CD4-positive, CD25-positive, alpha-beta regulatory T cell (primary cell): ENCODE results near the gene IGDCC3. TPM values are rescaled to one million over a fixed set of nuclear protein-coding genes. Genes with fewer than 3 reads are reported as not detected.

ENCODE experiments used
- ATAC-seq, 2 donors: fragments of 150-1000 bp; cut with Tn5 transposase; one replicate each; pipeline ENCODE4 v1.10.0; 2021; ENCODE audit warnings: low read depth in 2 of 2, moderate number of reproducible peaks in 2 of 2, moderate library complexity in 1 of 2
- DNase-seq, 3 donors: peaks; one replicate each; pipeline versions ENCODE4 v3.0.0 to v3.0.0-alpha.2; 2012 to 2022; ENCODE audit warnings: mixed read lengths in 1 of 3
- H3K27ac ChIP-seq: one replicate; pipeline ENCODE4 v1.7.0; 2013; ENCODE audit warnings: mild to moderate bottlenecking, low read length; ENCODE audit not compliant: insufficient read depth, poor library complexity, severe bottlenecking
- H3K27me3 ChIP-seq: one replicate; pipeline ENCODE4 v1.7.0; 2013; ENCODE audit warnings: low read length; ENCODE audit not compliant: control insufficient read depth, insufficient read depth
- H3K36me3 ChIP-seq: one replicate; pipeline ENCODE4 v1.7.0; 2013; ENCODE audit warnings: mild to moderate bottlenecking, low read length, moderate library complexity; ENCODE audit not compliant: control insufficient read depth, insufficient read depth
- H3K4me1 ChIP-seq: 2 replicates; pipeline ENCODE4 v1.7.0; 2013; ENCODE audit warnings: mild to moderate bottlenecking, low read length; ENCODE audit not compliant: insufficient read depth, control insufficient read depth, poor library complexity, severe bottlenecking
- H3K4me3 ChIP-seq: one replicate; pipeline ENCODE4 v1.7.0; 2013; ENCODE audit warnings: low read depth, mild to moderate bottlenecking, low read length, moderate library complexity
- H3K9me3 ChIP-seq, 2 experiments: 1 replicate in 1 of 2; 2 replicates in 1 of 2; pipeline ENCODE4 v1.7.0; 2013; ENCODE audit warnings: low read length in 2 of 2, mild to moderate bottlenecking in 1 of 2, moderate library complexity in 1 of 2; ENCODE audit not compliant: control insufficient read depth in 2 of 2
- H3K27ac Mint-ChIP-seq, 3 donors: one replicate each; pipeline ENCODE4 v1.8.0; 2020 to 2022; ENCODE audit warnings: mild to moderate bottlenecking in 3 of 3, mixed read lengths in 3 of 3, moderate library complexity in 2 of 3
- H3K27me3 Mint-ChIP-seq: one replicate; pipeline ENCODE4 v1.8.0; 2022; ENCODE audit warnings: mild to moderate bottlenecking, mixed read lengths
- H3K36me3 Mint-ChIP-seq: one replicate; pipeline ENCODE4 v1.8.0; 2020; ENCODE audit warnings: mixed read lengths
- H3K4me1 Mint-ChIP-seq, 4 donors: one replicate each; pipeline ENCODE4 v1.8.0; 2020 to 2022; ENCODE audit warnings: mixed read lengths in 4 of 4, mild to moderate bottlenecking in 1 of 4
- H3K4me3 Mint-ChIP-seq, 4 donors: one replicate each; pipeline ENCODE4 v1.8.0; 2020 to 2022; ENCODE audit warnings: mild to moderate bottlenecking in 4 of 4, mixed read lengths in 4 of 4, moderate library complexity in 3 of 4
- H3K9me3 Mint-ChIP-seq, 7 donors: one replicate each; pipeline ENCODE4 v1.8.0; 2020 to 2022; ENCODE audit warnings: mixed read lengths in 7 of 7, mild to moderate bottlenecking in 3 of 7, moderate library complexity in 2 of 7
- polyA plus RNA-seq, 4 donors: library from polyadenylated mRNA; unstranded; fragments of 300-500 nt; fragmentation: Illumina TruSeq; gene quantifications; one replicate each; pipeline ENCODE4 v1.2.3, GENCODE V29; 2021
- total RNA-seq: library from RNA; stranded (reverse); gene quantifications from one replicate; pipeline ENCODE4 v1.2.3, GENCODE V29; 2022

Gene IGDCC3
- total and polyA plus RNA-seq, 5 donors from 2014 or later: not detected

DNA sequence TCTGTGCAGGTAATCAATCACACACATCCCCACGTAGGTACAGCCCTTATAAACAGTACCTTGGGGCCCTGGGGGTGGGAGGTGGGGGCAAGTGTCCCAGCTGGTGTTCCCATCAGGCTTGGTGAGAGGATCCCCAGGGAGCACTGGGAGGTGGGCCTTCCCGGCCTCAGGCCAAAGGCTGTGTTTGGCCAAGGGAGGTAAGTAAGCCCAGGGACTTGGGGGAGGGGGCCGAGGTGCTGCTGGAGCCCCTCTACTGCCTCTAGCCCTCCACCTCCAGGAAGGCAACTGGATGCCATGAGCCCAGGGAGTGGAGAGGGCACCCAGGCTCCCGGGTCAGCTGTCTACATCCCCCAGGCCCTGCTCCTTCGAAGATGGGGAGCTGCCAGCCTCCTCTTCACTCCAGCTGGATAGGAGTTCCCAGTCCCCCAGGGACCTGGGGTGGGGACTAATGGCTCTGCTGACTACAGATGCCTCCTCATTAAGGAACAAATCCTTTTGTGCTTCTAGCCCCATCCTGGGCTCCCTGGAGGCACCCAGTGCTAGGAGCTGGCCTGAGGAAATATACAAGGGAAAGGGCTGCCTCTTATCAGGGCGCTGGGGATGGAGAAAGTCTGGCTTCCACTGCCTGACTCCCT lies 40.2 kb downstream of the IGDCC3 start:
- Mint-ChIP-seq H3K27me3 (peaks cover 18% of the 10 kb centered on the region), H3K36me3 (no peaks in the 10 kb centered on the region), H3K4me3 (no peak overlapping the region), H3K9me3 (no peaks in the 10 kb centered on the region), H3K27ac (no peak overlapping the region), H3K4me1 (peaks cover 0 to 2% (median 0%) of the 10 kb centered on the region in 4 donors)
- Histone ChIP-seq H3K27me3 (no peaks in the 10 kb centered on the region), H3K9me3 (no peaks in the 10 kb centered on the region), H3K4me1 (no peaks in the 10 kb centered on the region), H3K27ac (no peak overlapping the region), H3K4me3 (no peak overlapping the region), H3K36me3 (no peaks in the 10 kb centered on the region)
- ATAC-seq (no peak), DNase-seq (no peak)

- no peak overlapping the region for H3K27ac Mint-ChIP-seq
- H3K27me3 Mint-ChIP-seq: peaks cover 18% of the 10 kb centered on the region
- Histone ChIP-seq H3K9me3 (no peaks in the 10 kb centered on the region), H3K4me1 (no peaks in the 10 kb centered on the region), H3K27ac (no peak overlapping the region), H3K36me3 (no peaks in the 10 kb centered on the region), H3K4me3 (no peak overlapping the region), H3K27me3 (no peaks in the 10 kb centered on the region)
- H3K9me3 Mint-ChIP-seq: no peaks in the 10 kb centered on the region
- ATAC-seq: no peak
- no peak overlapping the region for H3K4me3 Mint-ChIP-seq
- H3K36me3 Mint-ChIP-seq: no peaks in the 10 kb centered on the region
- H3K4me1 Mint-ChIP-seq: peaks cover 0 to 2% (median 0%) of the 10 kb centered on the region in 4 donors
- no peak for DNase-seq
These were observed 41.0 kb downstream of the IGDCC3 start for GRCh38 chr15:65336493-65337435.

- H3K27ac Mint-ChIP-seq: no peak overlapping the region
- Histone ChIP-seq H3K27ac (no peak overlapping the region), H3K27me3 (no peaks in the 10 kb centered on the region), H3K4me1 (no peaks in the 10 kb centered on the region), H3K36me3 (no peaks in the 10 kb centered on the region), H3K4me3 (no peak overlapping the region), H3K9me3 (no peaks in the 10 kb centered on the region)
- no peak overlapping the region for H3K4me3 Mint-ChIP-seq
- no peaks in the 10 kb centered on the region for H3K36me3 Mint-ChIP-seq
- DNase-seq (no peak), ATAC-seq (no peak)
- H3K4me1 Mint-ChIP-seq: peaks cover 0 to 2% (median 0%) of the 10 kb centered on the region in 4 donors
- H3K9me3 Mint-ChIP-seq: no peaks in the 10 kb centered on the region
- peaks cover 14% of the 10 kb centered on the region for H3K27me3 Mint-ChIP-seq
These were observed 42.3 kb downstream of the IGDCC3 start for GRCh38 chr15:65335278-65336055.

GRCh38 chr15:65334586-65335231 lies 43.1 kb downstream of the IGDCC3 start:
- peaks cover 12% of the 10 kb centered on the region for H3K27me3 Mint-ChIP-seq
- DNase-seq (no peak), ATAC-seq (no peak)
- H3K4me3 ChIP-seq: no peak overlapping the region
- H3K4me1 Mint-ChIP-seq: peaks cover 0 to 2% (median 0%) of the 10 kb centered on the region in 4 donors
- no peaks in the 10 kb centered on the region for H3K27me3 ChIP-seq
- H3K4me1 ChIP-seq: no peaks in the 10 kb centered on the region
- no peak overlapping the region for H3K27ac Mint-ChIP-seq
- no peaks in the 10 kb centered on the region for H3K9me3 ChIP-seq
- no peaks in the 10 kb centered on the region for H3K9me3 Mint-ChIP-seq
- no peak overlapping the region for H3K4me3 Mint-ChIP-seq
- no peak overlapping the region for H3K27ac ChIP-seq
- H3K36me3 ChIP-seq: no peaks in the 10 kb centered on the region
- H3K36me3 Mint-ChIP-seq: no peaks in the 10 kb centered on the region

DNA sequence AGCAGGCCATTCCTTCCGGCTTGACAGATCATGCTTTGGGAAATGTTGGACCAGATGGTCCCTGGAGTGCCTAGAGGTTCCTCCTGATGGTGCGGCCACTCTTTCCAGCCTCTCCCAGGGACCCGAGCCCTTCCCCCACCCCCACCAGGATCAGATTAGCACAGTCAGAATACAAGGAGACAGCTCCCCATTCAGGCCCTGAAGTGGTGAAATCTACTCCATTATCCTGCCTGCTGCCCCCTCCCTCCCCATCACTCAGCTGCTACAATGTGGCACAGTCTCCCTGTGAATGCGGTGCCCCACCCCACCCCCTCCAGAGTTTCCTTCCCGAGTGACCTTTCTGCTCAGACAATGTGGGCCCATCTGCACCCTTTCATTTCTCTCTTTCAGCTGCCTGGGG lies 43.9 kb downstream of the IGDCC3 start:
- Histone ChIP-seq H3K4me3 (no peak overlapping the region), H3K9me3 (no peaks in the 10 kb centered on the region), H3K4me1 (no peaks in the 10 kb centered on the region), H3K36me3 (no peaks in the 10 kb centered on the region), H3K27me3 (no peaks in the 10 kb centered on the region), H3K27ac (no peak overlapping the region)
- no peak for DNase-seq
- no peaks in the 10 kb centered on the region for H3K36me3 Mint-ChIP-seq
- no peaks in the 10 kb centered on the region for H3K9me3 Mint-ChIP-seq
- H3K4me1 Mint-ChIP-seq: no peaks in the 10 kb centered on the region
- peaks cover 10% of the 10 kb centered on the region for H3K27me3 Mint-ChIP-seq
- no peak for ATAC-seq
- peak overlapping the region in 1 of 3 donors; percentile 26 for H3K27ac Mint-ChIP-seq
- H3K4me3 Mint-ChIP-seq: no peak overlapping the region

- H3K4me3 ChIP-seq: no peak overlapping the region
- no peaks in the 10 kb centered on the region for H3K9me3 Mint-ChIP-seq
- ATAC-seq (no peak), DNase-seq (no peak)
- no peaks in the 10 kb centered on the region for H3K27me3 ChIP-seq
- H3K27ac Mint-ChIP-seq: no peak overlapping the region
- H3K4me1 ChIP-seq: no peaks in the 10 kb centered on the region
- H3K4me1 Mint-ChIP-seq: no peaks in the 10 kb centered on the region
- H3K36me3 Mint-ChIP-seq: no peaks in the 10 kb centered on the region
- H3K36me3 ChIP-seq: no peaks in the 10 kb centered on the region
- no peaks in the 10 kb centered on the region for H3K9me3 ChIP-seq
- H3K4me3 Mint-ChIP-seq: no peak overlapping the region
- H3K27me3 Mint-ChIP-seq: peaks cover 7% of the 10 kb centered on the region
- H3K27ac ChIP-seq: no peak overlapping the region
These were observed 44.5 kb downstream of the IGDCC3 start for GRCh38 chr15:65333148-65333820.
